Upper lobe of left lung (tissue), 4 donors: Measurements from ENCODE around the gene PIGQ.

Source experiments
- CTCF ChIP-seq, 6 experiments: fragments of 450-650 bp in 4 of 6; fragments of 200-600 bp in 2 of 6; sonication (generic) in 2 of 6; IDR thresholded peaks; one replicate each; pipeline ENCODE4 v1.5.1; 2016 to 2019; ENCODE audit warnings: antibody characterized with exemption in 6 of 6
- EP300 ChIP-seq, 4 donors: sonication (generic); formaldehyde crosslinking; IDR thresholded peaks; one replicate each; pipeline ENCODE4 v1.5.1; 2017; ENCODE audit warnings: antibody characterized with exemption in 4 of 4, control low read depth in 2 of 4
- POLR2AphosphoS5 ChIP-seq, 2 donors: sonication (generic); formaldehyde crosslinking; IDR thresholded peaks; one replicate each; pipeline ENCODE4 v1.5.1; 2017; ENCODE audit warnings: antibody characterized with exemption in 2 of 2

GRCh38 chr16:535446-536405 lies 34.0 kb upstream of the PIGQ start:
- TF ChIP-seq EP300 (IDR thresholded peaks at IDR 0.05) (no peak), CTCF (IDR thresholded peaks at IDR 0.05) (no peak), POLR2AphosphoS5 (IDR thresholded peaks at IDR 0.05) (no peak)
